K562 (cell line): Measurements from ENCODE around the gene CUL9. TPM values are rescaled to one million over a fixed set of nuclear protein-coding genes. Genes with fewer than 3 reads are reported as not detected.
"Not testable (repeated sequence)": the region's sequence is repeated elsewhere in the genome, so short reads cannot be mapped to it uniquely, and the experiment has no call there.

Source experiments
- ATAC-seq: fragments of 200-7000 bp; cut with Tn5 transposase; 3 replicates; pipeline ENCODE4 v1.9.1; 2020; ENCODE audit warnings: moderate library complexity
- BruUV-seq: library from RNA; stranded (reverse); fragments of 400-500 nt; replicated peaks from 2 replicates; lab custom pipeline; 2021; lab: Mats Ljungman, UMichigan
- CTCF ChIA-PET: fragments of 300-600 bp; formaldehyde crosslinking; extraction: SDS; loops from one replicate; lab custom pipeline; 2021; ENCODE audit warnings: low intra/inter-chr PET ratio; lab: Yijun Ruan, JAX
- POLR2A ChIA-PET: fragments of 300-600, 350-650 bp; sonication (Branson Sonifier 250); formaldehyde crosslinking; extraction: SDS; loops from one replicate; lab custom pipeline; 2021; ENCODE audit warnings: antibody characterized with exemption, inconsistent platforms; lab: Yijun Ruan, JAX
- DNase-seq, 4 experiments: peaks; one replicate each; pipeline versions ENCODE4 v3.0.0 to v3.0.0-alpha.2; 2011 to 2018; ENCODE audit warnings: low spot score in 3 of 4, mixed read lengths in 3 of 4; ENCODE audit errors: extremely low read depth in 1 of 4
- FAIRE-seq: peaks from 2 replicates; lab custom pipeline; 2011; peaks lifted over from hg19 to GRCh38; lab: Jason Lieb, UNC
- H2AFZ ChIP-seq: 2 replicates; pipeline ENCODE4 v1.6.0; 2011; ENCODE audit warnings: low read depth, low read length, control low read depth, inconsistent platforms
- H3K27ac ChIP-seq: fragments of 200-600 bp; 3 replicates; pipeline ENCODE4 v1.8.0; 2011; ENCODE audit warnings: low read depth, mild to moderate bottlenecking, control low read depth, inconsistent platforms, low read length, moderate library complexity, mixed read lengths; ENCODE audit errors: extremely low read depth
- H3K27me3 ChIP-seq, 2 experiments: fragments of 300-600 bp in 1 of 2; 2 replicates in 1 of 2; 3 replicates in 1 of 2; pipeline versions ENCODE4 v1.6.0 to v1.8.0; 2011; ENCODE audit warnings: inconsistent platforms in 2 of 2, low read length in 2 of 2, mild to moderate bottlenecking in 1 of 2, mixed read lengths in 1 of 2, moderate library complexity in 1 of 2; ENCODE audit not compliant: control insufficient read depth in 2 of 2, insufficient read depth in 2 of 2
- H3K36me3 ChIP-seq: fragments of 300-600 bp; 3 replicates; pipeline ENCODE4 v1.8.0; 2011; ENCODE audit warnings: mild to moderate bottlenecking, low read length, inconsistent platforms; ENCODE audit not compliant: control insufficient read depth, insufficient read depth
- H3K4me1 ChIP-seq, 2 experiments: fragments of 200-600 bp in 1 of 2; replicated peaks in 1 of 2; 2 replicates in 1 of 2; 3 replicates in 1 of 2; pipeline versions ENCODE4 v1.5.1 to v1.8.0; 2011; ENCODE audit warnings: inconsistent platforms in 2 of 2, low read length in 2 of 2, mild to moderate bottlenecking in 1 of 2, mixed read lengths in 1 of 2, moderate library complexity in 1 of 2; ENCODE audit not compliant: control insufficient read depth in 2 of 2, insufficient read depth in 2 of 2
- H3K4me2 ChIP-seq: 2 replicates; pipeline ENCODE4 v1.6.1; 2011; ENCODE audit warnings: low read length, control low read depth, inconsistent platforms, mixed read lengths; ENCODE audit not compliant: insufficient read depth
- H3K4me3 ChIP-seq: fragments of 200-600 bp; sonication (generic), shearing (Covaris generic); 2 replicates; pipeline ENCODE4 v1.5.1; 2016; ENCODE audit warnings: control low read depth, inconsistent platforms
- H3K79me2 ChIP-seq: fragments of 200-600 bp; 3 replicates; pipeline ENCODE4 v1.8.0; 2011; ENCODE audit warnings: low read length, inconsistent platforms; ENCODE audit not compliant: control insufficient read depth, insufficient read depth
- H3K9ac ChIP-seq, 2 experiments: 2 replicates each; pipeline versions ENCODE4 v1.6.0 to v1.6.1; 2011; ENCODE audit warnings: low read depth in 2 of 2, low read length in 2 of 2, control low read depth in 1 of 2, inconsistent platforms in 1 of 2, mild to moderate bottlenecking in 1 of 2, mixed read lengths in 1 of 2; ENCODE audit not compliant: insufficient read depth in 1 of 2
- H3K9me1 ChIP-seq: one replicate; pipeline ENCODE4 v1.6.0; 2011; ENCODE audit warnings: inconsistent platforms, mild to moderate bottlenecking, low read length, moderate library complexity; ENCODE audit not compliant: control insufficient read depth, insufficient read depth
- H3K9me3 ChIP-seq: replicated peaks from 2 replicates; pipeline ENCODE4 v1.5.1; 2011; ENCODE audit warnings: low read depth, low read length, inconsistent platforms; ENCODE audit not compliant: control insufficient read depth, insufficient read depth
- H4K20me1 ChIP-seq: replicated peaks from 2 replicates; pipeline ENCODE4 v1.6.1; 2011; ENCODE audit warnings: low read length, inconsistent platforms, mixed read lengths; ENCODE audit not compliant: control insufficient read depth, insufficient read depth
- EGR1 ChIP-seq: fragments of 450-650 bp; conservative IDR thresholded peaks from 2 replicates; pipeline ENCODE4 v1.6.1; 2017; ENCODE audit warnings: mild to moderate bottlenecking
- MCM7 ChIP-seq, 2 experiments: fragments of 450-650 bp; IDR thresholded peaks; 2 replicates each; pipeline ENCODE4 v1.6.1; 2016 to 2018
- ZNF121 ChIP-seq: sonication (generic); formaldehyde crosslinking; conservative IDR thresholded peaks from 2 replicates; pipeline ENCODE4 v1.8.0; 2022; ENCODE audit warnings: missing genetic modification reagents
- WGBS: fragments of 100-300 bp; shearing (Covaris generic); methylation state at CpG from one replicate; pipeline ENCODE4 v1.1.6; 2016; ENCODE audit warnings: low coverage, mixed read lengths; ENCODE audit not compliant: insufficient coverage; ENCODE audit errors: missing lambda C conversion rate; 5-methylcytosine and 5-hydroxymethylcytosine counted together
- in situ Hi-C: fragments of 300-500 bp; cut with MboI; formaldehyde crosslinking; loops from 4 replicates; pipeline ENCODE4 v1.15.0; 2018; ENCODE audit warnings: inconsistent platforms, mixed read lengths
- intact Hi-C: fragments of 100-400 bp; cut with micrococcal nuclease; formaldehyde crosslinking; loops from 2 replicates; pipeline ENCODE4 v1.14.2; 2022
- polyA plus RNA-seq, 8 experiments: library from polyadenylated mRNA; depleted of rRNA in 4 of 8; stranded (reverse) in 5 of 8; unstranded in 3 of 8; fragments of >200 nt; fragmentation: Nextera tagmentation in 2 of 8; fragmentation: Illumina TruSeq in 1 of 8; extraction: Ambion mirVana in 2 of 8; extraction: Trizol in 1 of 8; gene quantifications; 2 replicates each; pipeline versions ENCODE4 v1.2.1 to v1.2.3, GENCODE V29; 2011 to 2014; ENCODE audit warnings: inconsistent platforms in 1 of 8, missing spikeins in 1 of 8
- total RNA-seq, 7 experiments: library from RNA; depleted of rRNA in 6 of 7; stranded (reverse); fragments of >200 nt in 6 of 7; fragmentation: Illumina TruSeq in 2 of 7; extraction: Trizol in 2 of 7; gene quantifications; 2 replicates each; pipeline versions ENCODE4 v1.2.1 to v1.2.3, GENCODE V29; 2011 to 2021; ENCODE audit warnings: low replicate concordance in 1 of 7

The CUL9 gene
- total and polyA plus RNA-seq, 9 of the 15 experiments (the other 6 are each of a cell fraction or from before 2014, with no cell fraction given): 0.50 to 20.7 (median 6.6) TPM

- Histone ChIP-seq H3K9me1 (no peaks in the 10 kb centered on the region), H3K9me3 (no peaks in the 10 kb centered on the region), H3K4me1 (peaks cover 0 to 9% of the 10 kb centered on the region in 2 experiments; a peak in 3 of 5 replicates), H3K27me3 (no peaks in the 10 kb centered on the region), H3K79me2 (no peaks in the 10 kb centered on the region), H3K36me3 (no peaks in the 10 kb centered on the region), H2AFZ (no peak overlapping the region), H3K27ac (no peak overlapping the region), H3K4me3 (no peak overlapping the region), H3K4me2 (no peak overlapping the region), H4K20me1 (no peaks in the 10 kb centered on the region), H3K9ac (no peak overlapping the region)
- TF ChIP-seq ZNF121 (CRISPR knock-in tag): peak; percentile 82
- TF ChIP-seq MCM7 (IDR thresholded peaks at IDR 0.05): no peak
- no TSS peak for BruUV-seq
- DNase-seq (no peak), FAIRE-seq (no peak), ATAC-seq (no peak)
- in situ Hi-C loops: no loop called here
- ChIA-PET POLR2A (no interaction called here), CTCF (no interaction called here)
- WGBS: 11% methylated on average over 3 of the region's 3 CpGs
- intact Hi-C loops: no loop called here
These were observed 43.7 kb upstream of the CUL9 start for GRCh38 chr6:43138267-43138666.

GRCh38 chr6:43139973-43140372 lies 42.0 kb upstream of the CUL9 start:
- FAIRE-seq, H4K20me1 ChIP-seq, H3K27me3 ChIP-seq, intact Hi-C loops, H3K4me2 ChIP-seq, H2AFZ ChIP-seq, POLR2A ChIA-PET, H3K9me1 ChIP-seq, H3K27ac ChIP-seq, CTCF ChIA-PET, H3K4me3 ChIP-seq, BruUV-seq, DNase-seq, H3K36me3 ChIP-seq, H3K9ac ChIP-seq, H3K79me2 ChIP-seq, H3K9me3 ChIP-seq, ATAC-seq: not testable (repeated sequence)
- peaks cover 5 to 17% of the 10 kb centered on the region in 2 experiments; a peak in 4 of 5 replicates for H3K4me1 ChIP-seq
- in situ Hi-C loops: loop anchor here (5.0 kb wide), 1 partner anchor 233 kb away; no protein-coding TSS in a partner anchor
- WGBS: 50% methylated on average over 11 of the region's 11 CpGs
- 0 out of 2 replicates have a peak, but pooled peaks have one; percentile 12 for TF ChIP-seq EGR1
